Measurements from ENCODE around the gene CRB2. TPM values are rescaled to one million over a fixed set of nuclear protein-coding genes. Genes with fewer than 3 reads are reported as not detected.

Gene CRB2
- total and polyA plus RNA-seq, 2 donors (not counting 3 experiments of a cell fraction or from before 2014, with no cell fraction given) = not detected

GRCh38 chr9:123319541-123320339 lies 36.3 kb upstream of the CRB2 start:
- dilution Hi-C loops (cut with MboI; ENCODE audit: extremely low pct_ligation_motif_present, low sequenced_read_pairs) = no loop called here
- CTCF ChIA-PET = no interaction called here

More at GRCh38 chr9:123319541-123320339, 36.3 kb upstream of the CRB2 start:
- Histone ChIP-seq H3K36me3 (ENCODE audit: control insufficient read depth in 2 of 2, extremely low read depth in 1 of 2, insufficient read depth in 2 of 2, low read length in 2 of 2) (no peaks in the 10 kb centered on the region), H3K9me1 (replicated peaks; ENCODE audit: control insufficient read depth, extremely low read depth, insufficient read depth, low read length) (no peaks in the 10 kb centered on the region), H3K9ac (replicated peaks; ENCODE audit: extremely low read depth, insufficient read depth, low read length) (no peak overlapping the region), H3K4me1 (ENCODE audit: control insufficient read depth, extremely low read depth, insufficient read depth, low read length) (no peaks in the 10 kb centered on the region), H3K79me2 (ENCODE audit: control insufficient read depth, insufficient read depth, low read length) (no peaks in the 10 kb centered on the region), H3K27ac (ENCODE audit: insufficient read depth, low read depth, low read length) (no peak overlapping the region), H3K4me3 (replicated peaks in 1 of 3; ENCODE audit: insufficient read depth in 1 of 3, low read depth in 1 of 3, low read length in 3 of 3) (no peak overlapping the region), H2AFZ (ENCODE audit: low read depth, low read length) (no peak overlapping the region), H4K20me1 (replicated peaks; ENCODE audit: control insufficient read depth, extremely low read depth, insufficient read depth, low read length) (no peaks in the 10 kb centered on the region), H3K27me3 (ENCODE audit: control insufficient read depth in 2 of 2, insufficient read depth in 2 of 2, low read length in 2 of 2) (no peaks in the 10 kb centered on the region), H3K9me3 (replicated peaks; ENCODE audit: control insufficient read depth, insufficient read depth, low read length) (no peaks in the 10 kb centered on the region), H3K4me2 (ENCODE audit: insufficient read depth, low read length) (no peak overlapping the region)
- POLR2A ChIA-PET = no interaction called here
- FAIRE-seq (no peak), DNase-seq (ENCODE audit: low read depth, low spot score) (no peak)
- intact Hi-C loops (cut with micrococcal nuclease) = no loop called here
- TF ChIP-seq POLR2AphosphoS5 (IDR thresholded peaks at IDR 0.05; ENCODE audit: insufficient read depth, low read depth, low read length) (no peak), POLR2A (IDR thresholded peaks at IDR 0.05; ENCODE audit: low read depth, low read length) (no peak), MAX (IDR thresholded peaks at IDR 0.05; ENCODE audit: insufficient read depth, insufficient read length) (no peak), JUN (IDR thresholded peaks at IDR 0.05; ENCODE audit: borderline replicate concordance, insufficient read depth, insufficient read length, low read depth) (no peak), EZH2 (IDR thresholded peaks at IDR 0.05; ENCODE audit: borderline replicate concordance, low read depth, low read length, severe bottlenecking) (no peak), CTCF (IDR thresholded peaks at IDR 0.05; ENCODE audit: extremely low read depth in 1 of 2, insufficient read depth in 1 of 2, low read depth in 1 of 2, low read length in 2 of 2) (no peak), GATA2 (IDR thresholded peaks at IDR 0.05; ENCODE audit: insufficient read depth, insufficient read length, low read depth, low read length) (no peak), MYC (IDR thresholded peaks at IDR 0.05; ENCODE audit: low read depth, low read length) (no peak), FOS (IDR thresholded peaks at IDR 0.05; ENCODE audit: borderline replicate concordance, insufficient read depth, low read length) (no peak)
- no TSS peak for BruUV-seq (replicated peaks)
